Activated CD8-positive, alpha-beta T cell treated with anti-CD3 and anti-CD28 coated beads, Interleukin-2, amount 10 ng/mL, durations not matched to agents 7 days and 5 days (primary cell): ENCODE results near the gene DPYSL3. TPM values are rescaled to one million over a fixed set of nuclear protein-coding genes. Genes with fewer than 3 reads are reported as not detected.

ENCODE experiments used
- ATAC-seq: fragments of 150-1000 bp; cut with Tn5 transposase; one replicate; pipeline ENCODE4 v1.10.0; 2021; ENCODE audit warnings: moderate library complexity
- CTCF ChIA-PET: fragments of 350-600 bp; sonication (Branson Sonifier 250); formaldehyde crosslinking; loops from one replicate; lab custom pipeline; 2021; ENCODE audit warnings: antibody characterized with exemption; lab: Charles Lee
- POLR2A ChIA-PET: fragments of 350-600 bp; sonication (Branson Sonifier 250); formaldehyde crosslinking; loops from one replicate; lab custom pipeline; 2021; ENCODE audit warnings: antibody characterized with exemption; lab: Charles Lee
- DNase-seq: peaks from one replicate; pipeline ENCODE4 v3.0.0-alpha.2; 2020
- H3K27ac Mint-ChIP-seq: one replicate; pipeline ENCODE4 v1.8.0; 2021; ENCODE audit warnings: mild to moderate bottlenecking, mixed read lengths
- H3K27me3 Mint-ChIP-seq: one replicate; pipeline ENCODE4 v1.8.0; 2021; ENCODE audit warnings: low read depth, mixed read lengths
- H3K36me3 Mint-ChIP-seq: one replicate; pipeline ENCODE4 v1.8.0; 2021; ENCODE audit warnings: low read depth, mixed read lengths
- H3K4me1 Mint-ChIP-seq: one replicate; pipeline ENCODE4 v1.8.0; 2021; ENCODE audit warnings: low read depth, mixed read lengths
- H3K4me3 Mint-ChIP-seq: one replicate; pipeline ENCODE4 v1.8.0; 2021; ENCODE audit warnings: mild to moderate bottlenecking, mixed read lengths
- H3K9me3 Mint-ChIP-seq: one replicate; pipeline ENCODE4 v1.8.0; 2022; ENCODE audit warnings: mixed read lengths; ENCODE audit not compliant: insufficient read depth
- total RNA-seq, 2 experiments: library from RNA; stranded (reverse); gene quantifications; one replicate each; pipeline ENCODE4 v1.2.3, GENCODE V29; 2021

Gene DPYSL3
- total RNA-seq, 2 experiments from 2014 or later: 0.23 TPM; not detected in 1

DNA sequence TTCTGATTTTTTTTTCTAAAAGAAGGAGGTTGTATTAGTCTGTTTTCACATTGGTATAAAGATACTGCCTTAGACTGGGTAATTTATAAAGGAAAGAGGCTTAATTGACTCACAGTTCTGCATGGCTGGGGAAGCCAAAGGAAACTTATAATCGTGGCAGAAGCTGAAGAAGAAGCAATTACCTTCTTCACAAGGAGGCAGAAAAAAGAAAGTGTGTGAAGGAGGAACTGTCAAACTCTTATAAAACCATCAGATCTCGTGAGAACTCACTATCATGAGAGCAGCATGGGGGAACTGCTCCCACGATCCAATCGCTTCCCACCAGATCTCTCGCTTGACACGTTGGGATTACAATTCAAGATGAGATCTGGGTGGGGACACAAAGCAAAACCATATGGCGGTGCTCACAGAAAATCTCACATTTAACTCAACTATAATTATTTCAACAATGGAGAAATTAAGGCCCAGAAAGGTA, 27.1 kb downstream of the DPYSL3 start:
- Mint-ChIP-seq H3K27ac (no peak overlapping the region), H3K9me3 (no peaks in the 10 kb centered on the region), H3K4me3 (no peak overlapping the region), H3K4me1 (no peaks in the 10 kb centered on the region), H3K27me3 (peaks cover 5% of the 10 kb centered on the region), H3K36me3 (no peaks in the 10 kb centered on the region)
- CTCF ChIA-PET: no interaction called here
- POLR2A ChIA-PET: no interaction called here
- DNase-seq (no peak), ATAC-seq (no peak)

- DNase-seq (no peak), ATAC-seq (no peak)
- no peaks in the 10 kb centered on the region for H3K4me1 Mint-ChIP-seq
- POLR2A ChIA-PET: no interaction called here
- no peak overlapping the region for H3K4me3 Mint-ChIP-seq
- no peaks in the 10 kb centered on the region for H3K9me3 Mint-ChIP-seq
- CTCF ChIA-PET: no interaction called here
- no peaks in the 10 kb centered on the region for H3K36me3 Mint-ChIP-seq
- H3K27ac Mint-ChIP-seq: no peak overlapping the region
- H3K27me3 Mint-ChIP-seq: peaks cover 5% of the 10 kb centered on the region
Observed at GRCh38 chr5:147481874-147482705, 27.8 kb downstream of the DPYSL3 start.

DNA sequence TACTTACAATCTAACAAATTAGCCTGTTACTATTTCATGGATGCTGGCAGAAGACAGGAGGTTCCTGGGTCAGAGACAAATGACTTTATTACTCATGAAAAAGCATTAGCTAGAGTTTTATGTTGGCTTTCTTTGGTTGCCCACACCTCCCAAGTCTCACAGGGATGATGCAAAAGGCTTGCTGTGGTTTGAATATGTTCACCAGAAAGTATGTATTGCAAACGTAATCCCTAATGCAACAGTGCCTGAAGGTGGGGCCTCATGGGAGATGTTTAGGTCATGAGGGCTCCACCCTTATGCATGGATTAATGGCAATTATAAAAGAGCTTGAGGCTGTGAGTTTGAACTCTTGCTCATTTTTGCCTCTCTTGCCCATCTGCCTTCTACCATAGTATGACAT, 28.5 kb downstream of the DPYSL3 start:
- H3K36me3 Mint-ChIP-seq: no peaks in the 10 kb centered on the region
- POLR2A ChIA-PET: no interaction called here

GRCh38 chr5:147479949-147480348, 29.9 kb downstream of the DPYSL3 start:
- ChIA-PET CTCF (no interaction called here), POLR2A (no interaction called here)
- DNase-seq (no peak), ATAC-seq (no peak)
- no peaks in the 10 kb centered on the region for H3K9me3 Mint-ChIP-seq
- H3K4me1 Mint-ChIP-seq: no peaks in the 10 kb centered on the region
- H3K27me3 Mint-ChIP-seq: peaks cover 5% of the 10 kb centered on the region
- H3K36me3 Mint-ChIP-seq: no peaks in the 10 kb centered on the region
- no peak overlapping the region for H3K4me3 Mint-ChIP-seq
- H3K27ac Mint-ChIP-seq: no peak overlapping the region

More for the DNA sequence above, 28.5 kb downstream of the DPYSL3 start:
- Mint-ChIP-seq H3K4me3 (no peak overlapping the region), H3K27me3 (peaks cover 5% of the 10 kb centered on the region), H3K27ac (no peak overlapping the region), H3K4me1 (no peaks in the 10 kb centered on the region), H3K9me3 (no peaks in the 10 kb centered on the region)
- ATAC-seq (no peak), DNase-seq (no peak)
- CTCF ChIA-PET: no interaction called here

GRCh38 chr5:147479444-147479843, 30.4 kb downstream of the DPYSL3 start:
- H3K36me3 Mint-ChIP-seq: no peaks in the 10 kb centered on the region
- no peaks in the 10 kb centered on the region for H3K9me3 Mint-ChIP-seq
- CTCF ChIA-PET: no interaction called here
- no peak overlapping the region for H3K4me3 Mint-ChIP-seq
- H3K27ac Mint-ChIP-seq: no peak overlapping the region
- peaks cover 5% of the 10 kb centered on the region for H3K27me3 Mint-ChIP-seq
- POLR2A ChIA-PET: no interaction called here
- no peak for ATAC-seq
- no peak for DNase-seq
- H3K4me1 Mint-ChIP-seq: no peaks in the 10 kb centered on the region

DNA sequence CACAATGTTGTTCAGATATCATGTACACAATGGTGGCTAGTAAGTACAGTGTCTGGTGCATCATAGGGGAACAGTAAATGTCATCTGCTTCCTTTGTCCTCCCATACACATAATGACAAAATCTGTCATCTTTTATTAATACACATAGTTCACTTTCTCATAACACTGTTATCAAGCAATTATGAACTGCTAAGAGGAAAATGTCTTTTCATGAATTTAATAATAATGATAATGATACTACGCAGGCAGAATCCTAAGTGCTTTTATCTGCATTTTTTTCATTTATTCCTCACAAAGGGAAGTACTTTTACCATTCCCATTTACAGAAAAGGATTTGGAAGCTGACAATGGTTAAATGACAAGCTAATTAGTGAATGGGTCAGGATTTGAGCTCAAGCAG, 35.7 kb downstream of the DPYSL3 start:
- no peaks in the 10 kb centered on the region for H3K27me3 Mint-ChIP-seq
- POLR2A ChIA-PET: no interaction called here
- ATAC-seq (no peak), DNase-seq (no peak)
- H3K9me3 Mint-ChIP-seq: no peaks in the 10 kb centered on the region
- H3K27ac Mint-ChIP-seq: no peak overlapping the region
- H3K36me3 Mint-ChIP-seq: no peaks in the 10 kb centered on the region
- H3K4me3 Mint-ChIP-seq: no peak overlapping the region
- no peaks in the 10 kb centered on the region for H3K4me1 Mint-ChIP-seq
- CTCF ChIA-PET: no interaction called here

DNA sequence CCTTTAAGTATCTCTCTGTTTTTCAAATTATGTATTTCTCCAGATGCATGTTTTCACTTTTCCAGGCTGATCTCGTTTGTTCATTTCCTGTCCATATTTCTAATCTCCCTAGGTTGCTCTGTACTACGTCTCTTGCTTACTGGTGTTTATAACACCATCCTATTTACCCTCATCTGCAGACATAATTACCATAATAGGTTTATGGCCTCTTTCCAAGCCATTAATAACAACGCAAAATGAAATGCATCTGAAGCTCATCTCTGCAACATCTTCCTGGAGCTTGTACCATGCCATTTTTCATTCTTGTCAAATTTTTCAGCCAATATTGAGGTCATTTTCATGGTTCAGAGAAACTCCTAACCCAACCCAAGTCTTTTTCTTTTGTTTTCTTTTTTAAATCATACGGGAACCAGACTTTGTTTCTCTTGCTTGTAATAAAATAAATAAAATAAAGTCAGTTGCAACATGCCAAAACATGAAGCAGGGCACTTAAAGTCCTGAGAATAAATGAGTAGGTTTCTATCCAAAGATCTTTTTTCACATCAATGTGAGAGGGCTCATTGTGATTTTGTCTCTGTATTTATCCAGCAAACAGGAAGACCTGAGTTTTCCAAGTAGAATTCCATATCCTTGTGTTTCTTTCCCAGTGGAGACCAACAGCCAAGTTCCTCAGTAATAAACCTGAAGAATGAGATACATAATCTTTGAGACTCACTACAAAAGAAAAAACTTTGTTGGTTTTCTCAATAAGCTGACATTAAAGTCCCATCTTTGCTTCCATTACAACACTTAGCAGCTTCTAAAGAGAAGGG, 37.0 kb downstream of the DPYSL3 start:
- no peak for ATAC-seq
- no peak overlapping the region for H3K27ac Mint-ChIP-seq
- H3K4me1 Mint-ChIP-seq: no peaks in the 10 kb centered on the region
- POLR2A ChIA-PET: no interaction called here
- no peaks in the 10 kb centered on the region for H3K9me3 Mint-ChIP-seq
- H3K27me3 Mint-ChIP-seq: no peaks in the 10 kb centered on the region
- H3K4me3 Mint-ChIP-seq: no peak overlapping the region
- DNase-seq: no peak
- H3K36me3 Mint-ChIP-seq: no peaks in the 10 kb centered on the region
- CTCF ChIA-PET: no interaction called here

DNA sequence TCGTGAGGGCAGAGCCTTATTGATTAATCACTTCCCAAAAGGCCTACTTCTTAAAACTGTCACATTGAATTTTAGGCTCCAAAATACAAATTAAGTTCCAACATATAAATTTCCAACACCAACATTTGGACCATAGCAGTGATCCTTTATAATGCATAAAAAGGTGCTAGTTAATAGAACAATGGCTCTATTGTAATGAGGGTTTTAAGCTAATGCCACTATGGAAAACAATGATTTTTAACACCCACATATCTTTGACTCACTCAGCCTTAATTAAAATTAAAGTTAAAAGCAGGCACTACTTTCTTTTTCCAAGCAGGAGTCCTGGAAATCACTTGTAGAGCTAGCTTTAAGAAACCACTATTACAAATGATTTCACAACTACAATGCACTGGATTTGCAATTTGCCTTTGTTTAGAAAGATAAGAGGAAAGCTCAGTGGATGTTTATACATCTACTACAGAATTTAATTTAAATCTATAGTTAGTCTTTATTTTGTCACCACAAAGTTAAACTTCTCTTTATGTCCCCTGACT, 41.8 kb downstream of the DPYSL3 start:
- Mint-ChIP-seq H3K9me3 (no peaks in the 10 kb centered on the region), H3K4me3 (no peak overlapping the region), H3K27me3 (no peaks in the 10 kb centered on the region), H3K36me3 (no peaks in the 10 kb centered on the region), H3K27ac (no peak overlapping the region), H3K4me1 (no peaks in the 10 kb centered on the region)
- ChIA-PET POLR2A (no interaction called here), CTCF (interaction anchor here (0.9 kb wide), 1 partner anchor 109 kb away, joined by 4 read pairs; no protein-coding TSS in a partner anchor)
- DNase-seq (no peak), ATAC-seq (no peak)

- H3K4me3 Mint-ChIP-seq: no peak overlapping the region
- ATAC-seq (no peak), DNase-seq (no peak)
- H3K9me3 Mint-ChIP-seq: no peaks in the 10 kb centered on the region
- CTCF ChIA-PET: no interaction called here
- H3K27ac Mint-ChIP-seq: no peak overlapping the region
- H3K27me3 Mint-ChIP-seq: no peaks in the 10 kb centered on the region
- H3K4me1 Mint-ChIP-seq: no peaks in the 10 kb centered on the region
- no peaks in the 10 kb centered on the region for H3K36me3 Mint-ChIP-seq
- POLR2A ChIA-PET: no interaction called here
Observed at GRCh38 chr5:147466360-147466980, 43.4 kb downstream of the DPYSL3 start.

DNA sequence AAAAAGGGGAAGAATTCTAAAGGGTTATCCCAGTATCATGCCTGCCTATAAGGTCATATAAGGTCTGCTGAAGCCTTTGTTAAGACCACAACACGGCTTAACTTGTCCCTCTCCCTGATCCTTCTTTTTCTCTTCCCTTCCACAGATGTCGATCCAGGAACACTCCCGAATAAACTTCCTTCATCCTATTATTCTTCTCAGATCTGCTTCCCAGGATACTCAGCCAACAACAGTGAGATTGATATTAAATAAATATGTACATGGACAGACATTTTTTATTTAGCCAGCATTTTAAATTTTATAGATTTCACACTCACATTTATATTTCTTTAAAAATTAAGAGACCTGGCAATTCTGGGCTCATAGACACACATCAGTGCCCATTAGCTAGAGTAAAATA, 44.1 kb downstream of the DPYSL3 start:
- no peaks in the 10 kb centered on the region for H3K4me1 Mint-ChIP-seq
- POLR2A ChIA-PET: no interaction called here
- no peak overlapping the region for H3K4me3 Mint-ChIP-seq
- H3K27me3 Mint-ChIP-seq: no peaks in the 10 kb centered on the region
- no peak overlapping the region for H3K27ac Mint-ChIP-seq
- no peaks in the 10 kb centered on the region for H3K9me3 Mint-ChIP-seq
- ATAC-seq: no peak
- H3K36me3 Mint-ChIP-seq: no peaks in the 10 kb centered on the region
- CTCF ChIA-PET: interaction anchor here (1.0 to 1.6 kb wide), 2 partner anchors 18 to 112 kb away, joined by 3 read pairs; no protein-coding TSS in a partner anchor
- DNase-seq: no peak

DNA sequence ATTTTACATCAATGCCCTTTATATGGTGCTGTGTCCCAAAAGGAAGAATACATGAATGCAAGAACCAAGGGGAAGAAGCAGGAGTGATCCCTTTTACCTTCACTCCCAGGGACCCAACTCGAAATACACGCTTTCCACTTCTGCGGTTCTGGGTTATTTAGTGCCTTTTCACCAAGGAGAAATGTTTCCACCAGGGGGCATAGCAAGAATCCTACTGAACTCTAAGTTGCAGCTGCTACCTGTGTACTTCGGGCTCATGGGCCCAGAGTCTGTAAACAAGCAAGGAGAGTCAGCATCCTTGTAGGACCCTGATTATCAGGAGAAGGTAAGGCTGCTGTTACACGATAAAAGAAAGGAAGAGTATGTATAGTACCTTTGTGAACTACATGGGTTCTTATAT, 45.7 kb downstream of the DPYSL3 start:
- H3K27me3 Mint-ChIP-seq: no peaks in the 10 kb centered on the region
- H3K9me3 Mint-ChIP-seq: no peaks in the 10 kb centered on the region
- no peak for ATAC-seq
- POLR2A ChIA-PET: no interaction called here
- no peak overlapping the region for H3K4me3 Mint-ChIP-seq
- no peak for DNase-seq
- H3K27ac Mint-ChIP-seq: no peak overlapping the region
- H3K36me3 Mint-ChIP-seq: no peaks in the 10 kb centered on the region
- CTCF ChIA-PET: interaction anchor here (1.6 kb wide), 1 partner anchor 114 kb away, joined by 3 read pairs; no protein-coding TSS in a partner anchor
- H3K4me1 Mint-ChIP-seq: no peaks in the 10 kb centered on the region
